HEK293 (cell line): Measurements from ENCODE around the gene TNC.

Source experiments
- EGR2 ChIP-seq: fragments of 450-650 bp; formaldehyde crosslinking; IDR thresholded peaks from 2 replicates; pipeline ENCODE4 v1.5.1; 2016; ENCODE audit warnings: low read depth, missing biosample characterization, missing genetic modification characterization
- GLI4 ChIP-seq: fragments of 450-650 bp; formaldehyde crosslinking; IDR thresholded peaks from 2 replicates; pipeline ENCODE4 v1.5.1; 2016; ENCODE audit warnings: missing biosample characterization, missing genetic modification characterization
- HOXA7 ChIP-seq: sonication (generic); formaldehyde crosslinking; IDR thresholded peaks from 2 replicates; pipeline ENCODE4 v1.8.1; 2022; ENCODE audit warnings: missing genetic modification reagents, borderline replicate concordance
- IKZF3 ChIP-seq: fragments of 450-650 bp; IDR thresholded peaks from 2 replicates; pipeline ENCODE4 v1.5.0; 2018; ENCODE audit warnings: missing biosample characterization, mild to moderate bottlenecking, missing genetic modification characterization, moderate library complexity
- OSR2 ChIP-seq: fragments of 450-650 bp; formaldehyde crosslinking; IDR thresholded peaks from 2 replicates; pipeline ENCODE4 v1.5.1; 2016; ENCODE audit warnings: missing biosample characterization, missing genetic modification characterization
- PATZ1 ChIP-seq: fragments of 450-650 bp; formaldehyde crosslinking; IDR thresholded peaks from 2 replicates; pipeline ENCODE4 v1.5.1; 2016; ENCODE audit warnings: missing biosample characterization, missing genetic modification characterization
- SCRT1 ChIP-seq: fragments of 450-650 bp; formaldehyde crosslinking; IDR thresholded peaks from 2 replicates; pipeline ENCODE4 v1.5.1; 2016; ENCODE audit warnings: missing biosample characterization, missing genetic modification characterization, borderline replicate concordance
- SP3 ChIP-seq: fragments of 450-650 bp; formaldehyde crosslinking; IDR thresholded peaks from 2 replicates; pipeline ENCODE4 v1.5.1; 2016; ENCODE audit warnings: missing biosample characterization, missing genetic modification characterization
- SP7 ChIP-seq: fragments of 450-650 bp; formaldehyde crosslinking; IDR thresholded peaks from 2 replicates; pipeline ENCODE4 v1.5.1; 2016; ENCODE audit warnings: missing biosample characterization, missing genetic modification characterization
- ZBTB17 ChIP-seq: fragments of 450-650 bp; formaldehyde crosslinking; IDR thresholded peaks from 2 replicates; pipeline ENCODE4 v1.5.1; 2016; ENCODE audit warnings: missing biosample characterization, missing genetic modification characterization
- ZBTB21 ChIP-seq: fragments of 450-650 bp; formaldehyde crosslinking; IDR thresholded peaks from 2 replicates; pipeline ENCODE4 v1.5.1; 2017; ENCODE audit warnings: missing biosample characterization, missing genetic modification characterization
- ZBTB8A ChIP-seq: fragments of 450-650 bp; formaldehyde crosslinking; IDR thresholded peaks from 2 replicates; pipeline ENCODE4 v1.5.1; 2016; ENCODE audit warnings: missing biosample characterization, missing genetic modification characterization
- ZFP3 ChIP-seq: fragments of 450-650 bp; formaldehyde crosslinking; IDR thresholded peaks from 2 replicates; pipeline ENCODE4 v1.5.1; 2016; ENCODE audit warnings: low read depth, missing biosample characterization, missing genetic modification characterization
- ZFP69B ChIP-seq: fragments of 450-650 bp; formaldehyde crosslinking; IDR thresholded peaks from 2 replicates; pipeline ENCODE4 v1.5.1; 2016; ENCODE audit warnings: missing biosample characterization, missing genetic modification characterization
- ZNF10 ChIP-seq: fragments of 450-650 bp; formaldehyde crosslinking; IDR thresholded peaks from 2 replicates; pipeline ENCODE4 v1.5.1; 2017; ENCODE audit warnings: missing biosample characterization, missing genetic modification characterization
- ZNF112 ChIP-seq: fragments of 450-650 bp; formaldehyde crosslinking; IDR thresholded peaks from 2 replicates; pipeline ENCODE4 v1.5.0; 2017; ENCODE audit warnings: missing biosample characterization, missing genetic modification characterization
- ZNF501 ChIP-seq: fragments of 450-650 bp; formaldehyde crosslinking; IDR thresholded peaks from 2 replicates; pipeline ENCODE4 v1.5.1; 2016; ENCODE audit warnings: missing biosample characterization, missing genetic modification characterization
- ZNF514 ChIP-seq: fragments of 450-650 bp; formaldehyde crosslinking; IDR thresholded peaks from 2 replicates; pipeline ENCODE4 v1.5.1; 2016; ENCODE audit warnings: missing biosample characterization, missing genetic modification characterization
- ZNF600 ChIP-seq: fragments of 450-650 bp; formaldehyde crosslinking; IDR thresholded peaks from 2 replicates; pipeline ENCODE4 v1.5.1; 2016; ENCODE audit warnings: missing biosample characterization, missing genetic modification characterization
- ZNF629 ChIP-seq: fragments of 450-650 bp; formaldehyde crosslinking; IDR thresholded peaks from 2 replicates; pipeline ENCODE4 v1.5.1; 2017; ENCODE audit warnings: missing biosample characterization, missing genetic modification characterization
- ZNF660 ChIP-seq: fragments of 450-650 bp; IDR thresholded peaks from 2 replicates; pipeline ENCODE4 v1.5.1; 2018; ENCODE audit warnings: missing biosample characterization, mild to moderate bottlenecking, missing genetic modification characterization
- ZNF664 ChIP-seq: fragments of 450-650 bp; formaldehyde crosslinking; IDR thresholded peaks from 2 replicates; pipeline ENCODE4 v1.5.1; 2016; ENCODE audit warnings: missing biosample characterization, missing genetic modification characterization
- ZNF76 ChIP-seq: fragments of 450-650 bp; formaldehyde crosslinking; IDR thresholded peaks from 2 replicates; pipeline ENCODE4; 2016; ENCODE audit warnings: low read depth, missing biosample characterization, missing genetic modification characterization, borderline replicate concordance
- ZNF843 ChIP-seq: fragments of 450-650 bp; formaldehyde crosslinking; IDR thresholded peaks from 2 replicates; pipeline ENCODE4 v1.5.1; 2016; ENCODE audit warnings: missing biosample characterization, missing genetic modification characterization
- ZSCAN23 ChIP-seq: fragments of 450-650 bp; formaldehyde crosslinking; IDR thresholded peaks from 2 replicates; pipeline ENCODE4 v1.5.1; 2016; ENCODE audit warnings: missing biosample characterization, missing genetic modification characterization
- TF ChIP-seq, protein P1 (sequence below): fragments of 450-650 bp; IDR thresholded peaks from 2 replicates; pipeline ENCODE4 v1.5.1; 2018; ENCODE audit warnings: missing biosample characterization, mild to moderate bottlenecking, missing genetic modification characterization
- TF ChIP-seq, protein P2 (sequence below): fragments of 450-650 bp; formaldehyde crosslinking; IDR thresholded peaks from 2 replicates; pipeline ENCODE4 v1.5.1; 2017; ENCODE audit warnings: missing biosample characterization, missing genetic modification characterization
- TF ChIP-seq, protein P3 (sequence below): fragments of 450-650 bp; formaldehyde crosslinking; IDR thresholded peaks from 2 replicates; pipeline ENCODE4 v1.5.1; 2016; ENCODE audit warnings: missing biosample characterization, missing genetic modification characterization
- TF ChIP-seq, protein P4 (sequence below): fragments of 450-650 bp; formaldehyde crosslinking; IDR thresholded peaks from 2 replicates; pipeline ENCODE4 v1.5.1; 2017; ENCODE audit warnings: missing biosample characterization, mild to moderate bottlenecking, missing genetic modification characterization, moderate library complexity
- TF ChIP-seq, protein P5 (sequence below): fragments of 450-650 bp; formaldehyde crosslinking; IDR thresholded peaks from 2 replicates; pipeline ENCODE4 v1.5.1; 2016; ENCODE audit warnings: missing biosample characterization, missing genetic modification characterization

TNC gene

DNA sequence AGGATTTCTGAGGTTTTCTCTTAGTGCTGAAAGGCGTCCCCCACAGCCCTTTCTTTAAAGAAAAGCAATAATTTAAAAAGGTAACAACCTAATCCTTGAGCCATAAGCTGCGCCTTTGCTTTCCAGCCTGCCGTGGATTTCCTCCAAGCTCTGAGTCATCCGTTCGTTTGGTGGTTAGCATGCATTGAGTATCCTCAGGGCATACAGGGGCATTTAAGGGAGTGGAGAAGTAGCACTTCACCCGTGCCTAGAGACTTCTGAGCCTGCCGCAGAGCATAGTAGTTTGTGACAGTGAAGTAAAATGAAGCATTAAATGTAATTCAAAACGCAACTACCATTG is 892 bp upstream of the TNC start (continued):
- TF ChIP-seq PATZ1 (tag by site-specific recombination): peak; percentile 9; the same call in 1 of the 2 replicates
- TF ChIP-seq, protein P1, sequence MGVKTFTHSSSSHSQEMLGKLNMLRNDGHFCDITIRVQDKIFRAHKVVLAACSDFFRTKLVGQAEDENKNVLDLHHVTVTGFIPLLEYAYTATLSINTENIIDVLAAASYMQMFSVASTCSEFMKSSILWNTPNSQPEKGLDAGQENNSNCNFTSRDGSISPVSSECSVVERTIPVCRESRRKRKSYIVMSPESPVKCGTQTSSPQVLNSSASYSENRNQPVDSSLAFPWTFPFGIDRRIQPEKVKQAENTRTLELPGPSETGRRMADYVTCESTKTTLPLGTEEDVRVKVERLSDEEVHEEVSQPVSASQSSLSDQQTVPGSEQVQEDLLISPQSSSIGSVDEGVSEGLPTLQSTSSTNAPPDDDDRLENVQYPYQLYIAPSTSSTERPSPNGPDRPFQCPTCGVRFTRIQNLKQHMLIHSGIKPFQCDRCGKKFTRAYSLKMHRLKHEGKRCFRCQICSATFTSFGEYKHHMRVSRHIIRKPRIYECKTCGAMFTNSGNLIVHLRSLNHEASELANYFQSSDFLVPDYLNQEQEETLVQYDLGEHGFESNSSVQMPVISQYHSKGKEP (tag by site-specific recombination): peak; percentile 41; the same call in 1 of the 2 replicates
- TF ChIP-seq ZNF112 (tag by site-specific recombination): no peak
- TF ChIP-seq EGR2 (tag by site-specific recombination): no peak
- TF ChIP-seq ZNF514 (tag by site-specific recombination): no peak
- peak; percentile 67; the same call in 1 of the 2 replicates for TF ChIP-seq ZNF600 (tag by site-specific recombination)
- TF ChIP-seq ZBTB8A (tag by site-specific recombination): peak; percentile 52; the same call in 1 of the 2 replicates
- TF ChIP-seq SP7 (tag by site-specific recombination): peak; percentile 78
- no peak for TF ChIP-seq SP3 (tag by site-specific recombination)
- no peak for TF ChIP-seq ZNF664 (tag by site-specific recombination)
- TF ChIP-seq ZBTB17 (tag by site-specific recombination): peak; percentile 36; the same call in 1 of the 2 replicates
- TF ChIP-seq SCRT1 (tag by site-specific recombination): no peak
- TF ChIP-seq, protein P2, sequence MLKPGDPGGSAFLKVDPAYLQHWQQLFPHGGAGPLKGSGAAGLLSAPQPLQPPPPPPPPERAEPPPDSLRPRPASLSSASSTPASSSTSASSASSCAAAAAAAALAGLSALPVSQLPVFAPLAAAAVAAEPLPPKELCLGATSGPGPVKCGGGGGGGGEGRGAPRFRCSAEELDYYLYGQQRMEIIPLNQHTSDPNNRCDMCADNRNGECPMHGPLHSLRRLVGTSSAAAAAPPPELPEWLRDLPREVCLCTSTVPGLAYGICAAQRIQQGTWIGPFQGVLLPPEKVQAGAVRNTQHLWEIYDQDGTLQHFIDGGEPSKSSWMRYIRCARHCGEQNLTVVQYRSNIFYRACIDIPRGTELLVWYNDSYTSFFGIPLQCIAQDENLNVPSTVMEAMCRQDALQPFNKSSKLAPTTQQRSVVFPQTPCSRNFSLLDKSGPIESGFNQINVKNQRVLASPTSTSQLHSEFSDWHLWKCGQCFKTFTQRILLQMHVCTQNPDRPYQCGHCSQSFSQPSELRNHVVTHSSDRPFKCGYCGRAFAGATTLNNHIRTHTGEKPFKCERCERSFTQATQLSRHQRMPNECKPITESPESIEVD (tag by site-specific recombination): 0 out of 2 replicates have a peak, but pooled peaks have one; percentile 13
- no peak for TF ChIP-seq GLI4 (tag by site-specific recombination)
- TF ChIP-seq, protein P3, sequence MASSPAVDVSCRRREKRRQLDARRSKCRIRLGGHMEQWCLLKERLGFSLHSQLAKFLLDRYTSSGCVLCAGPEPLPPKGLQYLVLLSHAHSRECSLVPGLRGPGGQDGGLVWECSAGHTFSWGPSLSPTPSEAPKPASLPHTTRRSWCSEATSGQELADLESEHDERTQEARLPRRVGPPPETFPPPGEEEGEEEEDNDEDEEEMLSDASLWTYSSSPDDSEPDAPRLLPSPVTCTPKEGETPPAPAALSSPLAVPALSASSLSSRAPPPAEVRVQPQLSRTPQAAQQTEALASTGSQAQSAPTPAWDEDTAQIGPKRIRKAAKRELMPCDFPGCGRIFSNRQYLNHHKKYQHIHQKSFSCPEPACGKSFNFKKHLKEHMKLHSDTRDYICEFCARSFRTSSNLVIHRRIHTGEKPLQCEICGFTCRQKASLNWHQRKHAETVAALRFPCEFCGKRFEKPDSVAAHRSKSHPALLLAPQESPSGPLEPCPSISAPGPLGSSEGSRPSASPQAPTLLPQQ (tag by site-specific recombination): peak; percentile 55
- 0 out of 2 replicates have a peak, but pooled peaks have one; percentile 45 for TF ChIP-seq ZNF629 (tag by site-specific recombination)
- TF ChIP-seq, protein P4, sequence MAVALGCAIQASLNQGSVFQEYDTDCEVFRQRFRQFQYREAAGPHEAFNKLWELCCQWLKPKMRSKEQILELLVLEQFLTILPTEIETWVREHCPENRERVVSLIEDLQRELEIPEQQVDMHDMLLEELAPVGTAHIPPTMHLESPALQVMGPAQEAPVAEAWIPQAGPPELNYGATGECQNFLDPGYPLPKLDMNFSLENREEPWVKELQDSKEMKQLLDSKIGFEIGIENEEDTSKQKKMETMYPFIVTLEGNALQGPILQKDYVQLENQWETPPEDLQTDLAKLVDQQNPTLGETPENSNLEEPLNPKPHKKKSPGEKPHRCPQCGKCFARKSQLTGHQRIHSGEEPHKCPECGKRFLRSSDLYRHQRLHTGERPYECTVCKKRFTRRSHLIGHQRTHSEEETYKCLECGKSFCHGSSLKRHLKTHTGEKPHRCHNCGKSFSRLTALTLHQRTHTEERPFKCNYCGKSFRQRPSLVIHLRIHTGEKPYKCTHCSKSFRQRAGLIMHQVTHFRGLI (tag by site-specific recombination): 0 out of 2 replicates have a peak, but pooled peaks have one; percentile 12
- TF ChIP-seq ZNF10 (tag by site-specific recombination): peak; percentile 81; the same call in 1 of the 2 replicates
- TF ChIP-seq ZNF76: no peak
- no peak for TF ChIP-seq ZSCAN23 (tag by site-specific recombination)
- no peak for TF ChIP-seq ZFP3 (tag by site-specific recombination)
- no peak for TF ChIP-seq ZBTB21 (tag by site-specific recombination)
- TF ChIP-seq ZFP69B (tag by site-specific recombination): 0 out of 2 replicates have a peak, but pooled peaks have one; percentile 29
- TF ChIP-seq ZNF501 (tag by site-specific recombination): no peak
- TF ChIP-seq HOXA7: no peak
- TF ChIP-seq, protein P5, sequence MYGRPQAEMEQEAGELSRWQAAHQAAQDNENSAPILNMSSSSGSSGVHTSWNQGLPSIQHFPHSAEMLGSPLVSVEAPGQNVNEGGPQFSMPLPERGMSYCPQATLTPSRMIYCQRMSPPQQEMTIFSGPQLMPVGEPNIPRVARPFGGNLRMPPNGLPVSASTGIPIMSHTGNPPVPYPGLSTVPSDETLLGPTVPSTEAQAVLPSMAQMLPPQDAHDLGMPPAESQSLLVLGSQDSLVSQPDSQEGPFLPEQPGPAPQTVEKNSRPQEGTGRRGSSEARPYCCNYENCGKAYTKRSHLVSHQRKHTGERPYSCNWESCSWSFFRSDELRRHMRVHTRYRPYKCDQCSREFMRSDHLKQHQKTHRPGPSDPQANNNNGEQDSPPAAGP (tag by site-specific recombination): 0 out of 2 replicates have a peak, but pooled peaks have one; percentile 45
- TF ChIP-seq IKZF3 (tag by site-specific recombination): no peak
- TF ChIP-seq OSR2 (tag by site-specific recombination): peak; percentile 98
- TF ChIP-seq ZNF660 (tag by site-specific recombination): peak; percentile 77
- peak; percentile 56; the same call in 1 of the 2 replicates for TF ChIP-seq ZNF843 (tag by site-specific recombination)
